Esophagus muscularis mucosa (tissue), 4 donors: ENCODE results near the gene PRAMEF17.

ENCODE experiments used
- EP300 ChIP-seq: sonication (generic); formaldehyde crosslinking; IDR thresholded peaks from one replicate; pipeline ENCODE4 v1.6.1; 2017; ENCODE audit warnings: antibody characterized with exemption
- POLR2AphosphoS5 ChIP-seq, 2 donors: sonication (generic); formaldehyde crosslinking; IDR thresholded peaks; one replicate each; pipeline ENCODE4 v1.6.1; 2017; ENCODE audit warnings: antibody characterized with exemption in 2 of 2
- TF ChIP-seq, protein P1 (sequence below), 3 experiments: fragments of 200-600 bp in 2 of 3; fragments of 450-650 bp in 1 of 3; sonication (generic) in 2 of 3; IDR thresholded peaks; one replicate each; pipeline ENCODE4 v1.5.1; 2017 to 2019; ENCODE audit warnings: antibody characterized with exemption in 3 of 3, mild to moderate bottlenecking in 2 of 3, moderate library complexity in 1 of 3

GRCh38 chr1:13407811-13408210, 18.4 kb downstream of the PRAMEF17 start:
- TF ChIP-seq, protein P1, sequence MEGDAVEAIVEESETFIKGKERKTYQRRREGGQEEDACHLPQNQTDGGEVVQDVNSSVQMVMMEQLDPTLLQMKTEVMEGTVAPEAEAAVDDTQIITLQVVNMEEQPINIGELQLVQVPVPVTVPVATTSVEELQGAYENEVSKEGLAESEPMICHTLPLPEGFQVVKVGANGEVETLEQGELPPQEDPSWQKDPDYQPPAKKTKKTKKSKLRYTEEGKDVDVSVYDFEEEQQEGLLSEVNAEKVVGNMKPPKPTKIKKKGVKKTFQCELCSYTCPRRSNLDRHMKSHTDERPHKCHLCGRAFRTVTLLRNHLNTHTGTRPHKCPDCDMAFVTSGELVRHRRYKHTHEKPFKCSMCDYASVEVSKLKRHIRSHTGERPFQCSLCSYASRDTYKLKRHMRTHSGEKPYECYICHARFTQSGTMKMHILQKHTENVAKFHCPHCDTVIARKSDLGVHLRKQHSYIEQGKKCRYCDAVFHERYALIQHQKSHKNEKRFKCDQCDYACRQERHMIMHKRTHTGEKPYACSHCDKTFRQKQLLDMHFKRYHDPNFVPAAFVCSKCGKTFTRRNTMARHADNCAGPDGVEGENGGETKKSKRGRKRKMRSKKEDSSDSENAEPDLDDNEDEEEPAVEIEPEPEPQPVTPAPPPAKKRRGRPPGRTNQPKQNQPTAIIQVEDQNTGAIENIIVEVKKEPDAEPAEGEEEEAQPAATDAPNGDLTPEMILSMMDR (IDR thresholded peaks at IDR 0.05): no peak
- no peak for TF ChIP-seq EP300
- TF ChIP-seq POLR2AphosphoS5 (IDR thresholded peaks at IDR 0.05): no peak
